B cell (primary cell): ENCODE results near the gene NEK5. TPM values are rescaled to one million over a fixed set of nuclear protein-coding genes. Genes with fewer than 3 reads are reported as not detected.

Experiments
- ATAC-seq: fragments of 200-7000 bp; cut with Tn5 transposase; one replicate; pipeline ENCODE4 v1.10.0; 2021; ENCODE audit warnings: low read depth, mild to moderate bottlenecking, moderate number of reproducible peaks, moderate library complexity
- CTCF ChIA-PET: fragments of 350-600 bp; sonication (Branson Sonifier 250); formaldehyde crosslinking; loops from one replicate; lab custom pipeline; 2021; ENCODE audit warnings: antibody characterized with exemption, inconsistent platforms; lab: Charles Lee
- POLR2A ChIA-PET: fragments of 350-600 bp; sonication (Branson Sonifier 250); formaldehyde crosslinking; loops from one replicate; lab custom pipeline; 2021; ENCODE audit warnings: antibody characterized with exemption; lab: Charles Lee
- DNase-seq: peaks from one replicate; pipeline ENCODE4 v3.0.0; 2013
- H2AFZ ChIP-seq: 2 replicates; pipeline ENCODE4 v1.6.1; 2012; ENCODE audit warnings: mild to moderate bottlenecking, low read depth, low read length; ENCODE audit not compliant: insufficient read depth, poor library complexity, severe bottlenecking
- H3K27ac ChIP-seq, 2 donors: 1 replicate in 1 of 2; 2 replicates in 1 of 2; pipeline ENCODE4 v1.5.1; 2012 to 2013; ENCODE audit warnings: low read length in 2 of 2, mild to moderate bottlenecking in 2 of 2, moderate library complexity in 1 of 2
- H3K27me3 ChIP-seq, 4 experiments: fragments of 200-600 bp in 1 of 4; sonication (generic) in 1 of 4; replicated peaks in 1 of 4; 1 replicate in 2 of 4; 2 replicates in 2 of 4; pipeline versions ENCODE4 v1.6.1 to v1.7.0; 2013 to 2016; ENCODE audit warnings: low read length in 3 of 4, mild to moderate bottlenecking in 2 of 4, mixed read lengths in 1 of 4, moderate library complexity in 1 of 4; ENCODE audit not compliant: insufficient read depth in 4 of 4, control insufficient read depth in 3 of 4; ENCODE audit errors: control extremely low read depth in 1 of 4
- H3K36me3 ChIP-seq, 2 experiments: replicated peaks in 1 of 2; 1 replicate in 1 of 2; 2 replicates in 1 of 2; pipeline versions ENCODE4 v1.6.1 to v1.7.1; 2013; ENCODE audit warnings: low read length in 1 of 2; ENCODE audit not compliant: insufficient read depth in 2 of 2, control insufficient read depth in 1 of 2; ENCODE audit errors: control extremely low read depth in 1 of 2, extremely low read depth in 1 of 2
- H3K4me1 ChIP-seq, 2 donors: fragments of 200-600 bp in 1 of 2; sonication (generic) in 1 of 2; 1 replicate in 1 of 2; 2 replicates in 1 of 2; pipeline versions ENCODE4 v1.5.1 to v1.6.1; 2013 to 2017; ENCODE audit warnings: low read length in 2 of 2; ENCODE audit not compliant: control insufficient read depth in 2 of 2, insufficient read depth in 2 of 2
- H3K4me2 ChIP-seq: replicated peaks from 2 replicates; pipeline ENCODE3; 2012; ENCODE audit warnings: mild to moderate bottlenecking, low read depth, low read length; ENCODE audit not compliant: poor library complexity, severe bottlenecking
- H3K4me3 ChIP-seq, 5 experiments: fragments of 200-600 bp in 1 of 5; sonication (generic) in 1 of 5; 1 replicate in 3 of 5; 2 replicates in 2 of 5; pipeline versions ENCODE4 v1.5.1 to v1.7.0; 2011 to 2016; ENCODE audit warnings: low read length in 4 of 5, mild to moderate bottlenecking in 4 of 5, low read depth in 2 of 5, control low read depth in 1 of 5, moderate library complexity in 1 of 5; ENCODE audit not compliant: insufficient read depth in 1 of 5; ENCODE audit errors: control extremely low read depth in 1 of 5, extremely low read depth in 1 of 5
- H3K79me2 ChIP-seq: fragments of 200-600 bp; sonication (generic); one replicate; pipeline ENCODE4 v1.6.0; 2016; ENCODE audit warnings: low read length; ENCODE audit not compliant: control insufficient read depth, insufficient read depth
- H3K9ac ChIP-seq: fragments of 200-600 bp; sonication (generic); 2 replicates; pipeline ENCODE4 v1.6.1; 2017; ENCODE audit warnings: mild to moderate bottlenecking, low read length, moderate library complexity
- H3K9me3 ChIP-seq, 3 donors: one replicate each; pipeline versions ENCODE4 v1.6.1 to v1.7.1; 2013; ENCODE audit warnings: low read length in 2 of 3; ENCODE audit not compliant: control insufficient read depth in 2 of 3, insufficient read depth in 1 of 3; ENCODE audit errors: control extremely low read depth in 1 of 3
- H4K20me1 ChIP-seq: 2 replicates; pipeline ENCODE4 v1.6.0; 2012; ENCODE audit warnings: mild to moderate bottlenecking, low read length; ENCODE audit not compliant: insufficient read depth, control insufficient read depth, poor library complexity, severe bottlenecking
- H3K27ac Mint-ChIP-seq: one replicate; pipeline ENCODE4 v1.8.0; 2021; ENCODE audit warnings: mixed read lengths
- H3K27me3 Mint-ChIP-seq: one replicate; pipeline ENCODE4 v1.8.0; 2021; ENCODE audit warnings: mixed read lengths
- H3K4me1 Mint-ChIP-seq: one replicate; pipeline ENCODE4 v1.8.0; 2021; ENCODE audit warnings: mixed read lengths
- H3K4me3 Mint-ChIP-seq: one replicate; pipeline ENCODE4 v1.8.0; 2021; ENCODE audit warnings: mixed read lengths
- H3K9me3 Mint-ChIP-seq: one replicate; pipeline ENCODE4 v1.8.0; 2022; ENCODE audit warnings: mixed read lengths; ENCODE audit not compliant: insufficient read depth
- EZH2 ChIP-seq: IDR thresholded peaks from 2 replicates; pipeline ENCODE4 v1.6.1; 2012; ENCODE audit warnings: borderline replicate concordance, low read depth, mild to moderate bottlenecking, moderate library complexity, low read length; ENCODE audit not compliant: insufficient read depth, poor library complexity, severe bottlenecking
- WGBS: methylation state at CpG from one replicate; pipeline ENCODE4 v1.1.5; 2013; ENCODE audit warnings: missing lambda C conversion rate; ENCODE audit not compliant: insufficient coverage; 5-methylcytosine and 5-hydroxymethylcytosine counted together
- intact Hi-C: fragments of 100-400 bp; cut with micrococcal nuclease; formaldehyde crosslinking; loops from one replicate; pipeline ENCODE4 v1.10.0; 2022
- polyA plus RNA-seq: library from polyadenylated mRNA; depleted of rRNA; stranded (reverse); fragments of >200 nt; gene quantifications from 2 replicates; pipeline ENCODE4 v1.2.3, GENCODE V29; 2012
- total RNA-seq, 2 donors: library from RNA; stranded (reverse); fragments of 120-200 nt in 1 of 2; gene quantifications; 1 replicate in 1 of 2; 2 replicates in 1 of 2; pipeline versions ENCODE4 v1.2.3 to v1.2.4, GENCODE V29; 2013 to 2022
- TF ChIP-seq, protein P1 (sequence below): fragments of 200-600 bp; IDR thresholded peaks from one replicate; pipeline ENCODE4 v1.8.0; 2022; ENCODE audit warnings: antibody characterized with exemption, mild to moderate bottlenecking

NEK5 gene
- total and polyA plus RNA-seq, 2 donors (not counting 1 experiment from before 2014, with no cell fraction given): not detected

DNA sequence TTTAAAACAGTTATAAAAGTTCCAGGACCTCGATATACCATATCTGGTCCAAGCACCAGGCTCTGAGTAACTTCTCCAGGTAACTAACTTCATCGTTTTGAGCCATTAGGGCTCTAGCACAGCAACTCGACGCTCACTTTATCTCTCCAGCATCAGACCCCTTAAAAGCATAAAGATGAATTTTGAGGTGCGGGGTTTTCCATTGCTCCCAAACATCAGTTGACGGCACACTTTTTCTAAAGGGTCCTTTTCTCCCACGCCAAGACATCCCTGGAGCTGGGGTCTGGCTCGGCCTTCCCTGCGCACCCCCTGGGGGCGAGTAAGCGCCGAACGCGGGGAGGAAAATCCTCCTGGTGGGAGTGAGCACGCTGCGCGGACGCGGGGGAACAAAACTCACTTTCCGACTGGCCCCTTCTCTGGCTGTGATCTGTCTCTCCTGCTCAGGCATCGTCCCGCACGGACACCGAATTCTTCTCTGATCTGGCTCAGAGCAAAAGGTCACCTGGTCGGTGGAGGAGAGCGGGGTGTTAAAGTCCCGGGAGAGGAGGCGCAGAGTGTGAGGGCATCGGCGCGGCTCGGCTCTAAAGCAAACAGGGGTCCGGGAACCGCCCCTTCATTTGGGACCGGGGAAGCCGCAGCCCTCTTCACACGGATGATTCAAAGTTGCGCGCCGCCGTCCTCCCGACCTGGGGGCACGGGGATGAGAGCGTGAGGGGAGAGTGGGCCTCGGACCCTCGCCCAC is 117.8 kb downstream of the NEK5 start, which contains the start of gene ATP7B:
Gene ATP7B (minus strand): TSS at position 561 of the 742 bp plus-strand sequence. CDS start 113 bp downstream, at position 448.
- H2AFZ ChIP-seq: peak within 1 kb of the TSS; percentile 96
- ATAC-seq: no peak

More for the DNA sequence above, 117.8 kb downstream of the NEK5 start, which contains the start of gene ATP7B:
- peaks cover 28% of the 10 kb centered on the region for H3K27me3 Mint-ChIP-seq
- peaks cover 12 to 20% of the 10 kb centered on the region in 2 donors for H3K4me1 ChIP-seq
- peak within 1 kb of the TSS; percentile 13 to 77 for H3K27ac ChIP-seq
- peaks cover 0 to 22% (median 13%) of the 10 kb centered on the region in 4 experiments for H3K27me3 ChIP-seq
- H3K36me3 ChIP-seq: no peaks in the 10 kb centered on the region
- H3K4me3 ChIP-seq: peak within 1 kb of the TSS; percentile 95 to 100 (median 96)
- H3K9ac ChIP-seq: peak within 1 kb of the TSS; percentile 87
- H3K27ac Mint-ChIP-seq: peak within 1 kb of the TSS; percentile 90
- peak; percentile 58 for DNase-seq
- CTCF ChIA-PET: no interaction called here
- POLR2A ChIA-PET: interaction anchor here (0.8 kb wide), 1 partner anchor 558 kb away, joined by 3 read pairs; the partner anchor contains the start of gene INTS6
- WGBS: 6% methylated on average over 46 of the region's 46 CpGs
- H4K20me1 ChIP-seq: no peaks in the 10 kb centered on the region
- no peaks in the 10 kb centered on the region for H3K9me3 ChIP-seq
- peak; percentile 85 for TF ChIP-seq EZH2
- TF ChIP-seq, protein P1, sequence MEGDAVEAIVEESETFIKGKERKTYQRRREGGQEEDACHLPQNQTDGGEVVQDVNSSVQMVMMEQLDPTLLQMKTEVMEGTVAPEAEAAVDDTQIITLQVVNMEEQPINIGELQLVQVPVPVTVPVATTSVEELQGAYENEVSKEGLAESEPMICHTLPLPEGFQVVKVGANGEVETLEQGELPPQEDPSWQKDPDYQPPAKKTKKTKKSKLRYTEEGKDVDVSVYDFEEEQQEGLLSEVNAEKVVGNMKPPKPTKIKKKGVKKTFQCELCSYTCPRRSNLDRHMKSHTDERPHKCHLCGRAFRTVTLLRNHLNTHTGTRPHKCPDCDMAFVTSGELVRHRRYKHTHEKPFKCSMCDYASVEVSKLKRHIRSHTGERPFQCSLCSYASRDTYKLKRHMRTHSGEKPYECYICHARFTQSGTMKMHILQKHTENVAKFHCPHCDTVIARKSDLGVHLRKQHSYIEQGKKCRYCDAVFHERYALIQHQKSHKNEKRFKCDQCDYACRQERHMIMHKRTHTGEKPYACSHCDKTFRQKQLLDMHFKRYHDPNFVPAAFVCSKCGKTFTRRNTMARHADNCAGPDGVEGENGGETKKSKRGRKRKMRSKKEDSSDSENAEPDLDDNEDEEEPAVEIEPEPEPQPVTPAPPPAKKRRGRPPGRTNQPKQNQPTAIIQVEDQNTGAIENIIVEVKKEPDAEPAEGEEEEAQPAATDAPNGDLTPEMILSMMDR: peak; percentile 6
- intact Hi-C loops: no loop called here
- peaks cover 39% of the 10 kb centered on the region for H3K79me2 ChIP-seq
- H3K4me1 Mint-ChIP-seq: peaks cover 18% of the 10 kb centered on the region
- H3K9me3 Mint-ChIP-seq: no peaks in the 10 kb centered on the region
- H3K4me2 ChIP-seq: peak within 1 kb of the TSS; percentile 87
- H3K4me3 Mint-ChIP-seq: peak within 1 kb of the TSS; percentile 99
